GM10847 (cell line): Measurements from ENCODE around the gene DNAAF3.

ENCODE experiments used
- POLR2A ChIP-seq: IDR thresholded peaks from 2 replicates; pipeline ENCODE4 v1.6.1; 2011; ENCODE audit not compliant: insufficient read length; ENCODE audit errors: extremely low read depth

Gene DNAAF3

GRCh38 chr19:55166530-55167268 lies at the start of gene DNAAF3:
Gene DNAAF3 (minus strand): TSS chr19:55166613. CDS start chr19:55166413, 200 bp downstream.
- TF ChIP-seq POLR2A = no peak

GRCh38 chr19:55213547-55213946 lies 47.1 kb upstream of the DNAAF3 start:
- TF ChIP-seq POLR2A = no peak

GRCh38 chr19:55212447-55212846 lies 46.0 kb upstream of the DNAAF3 start:
- TF ChIP-seq POLR2A = no peak

DNA sequence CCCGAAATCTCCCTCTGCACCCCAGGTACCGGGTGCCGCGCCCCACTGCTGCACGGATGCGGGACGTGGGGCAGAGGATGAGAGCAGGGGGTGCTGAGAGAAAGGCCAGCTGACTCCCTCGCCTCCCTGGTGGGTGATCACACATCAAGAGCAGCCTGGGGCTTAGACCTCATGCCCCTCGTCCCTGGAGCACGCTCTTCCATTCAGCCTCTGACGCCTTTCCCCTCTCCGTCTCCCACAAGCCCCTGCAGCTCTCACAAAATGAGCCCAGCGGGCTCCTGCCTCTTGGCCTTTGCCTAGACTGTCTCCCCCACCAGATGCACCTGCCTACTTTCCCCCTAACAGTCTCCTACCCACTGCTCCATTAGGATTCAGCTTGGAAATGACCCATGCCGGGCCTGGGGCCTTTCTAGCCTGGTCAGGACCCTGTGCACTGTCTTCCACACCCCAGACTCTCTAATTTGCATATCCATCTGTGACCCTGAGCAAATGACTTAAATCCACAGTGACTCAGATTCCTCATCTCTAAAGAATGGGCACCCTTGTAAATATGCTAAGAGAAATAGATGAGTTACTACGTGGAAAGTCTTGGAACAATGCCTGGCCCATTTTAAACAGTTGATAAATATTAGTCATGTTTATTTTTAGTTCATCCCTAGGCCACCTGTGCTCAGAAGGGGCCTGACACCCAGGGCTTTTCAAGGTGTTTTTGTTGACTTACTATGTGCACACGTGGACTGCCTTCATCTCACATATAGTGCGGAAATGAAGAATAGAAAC lies 43.5 kb upstream of the DNAAF3 start:
- no peak for TF ChIP-seq POLR2A

DNA sequence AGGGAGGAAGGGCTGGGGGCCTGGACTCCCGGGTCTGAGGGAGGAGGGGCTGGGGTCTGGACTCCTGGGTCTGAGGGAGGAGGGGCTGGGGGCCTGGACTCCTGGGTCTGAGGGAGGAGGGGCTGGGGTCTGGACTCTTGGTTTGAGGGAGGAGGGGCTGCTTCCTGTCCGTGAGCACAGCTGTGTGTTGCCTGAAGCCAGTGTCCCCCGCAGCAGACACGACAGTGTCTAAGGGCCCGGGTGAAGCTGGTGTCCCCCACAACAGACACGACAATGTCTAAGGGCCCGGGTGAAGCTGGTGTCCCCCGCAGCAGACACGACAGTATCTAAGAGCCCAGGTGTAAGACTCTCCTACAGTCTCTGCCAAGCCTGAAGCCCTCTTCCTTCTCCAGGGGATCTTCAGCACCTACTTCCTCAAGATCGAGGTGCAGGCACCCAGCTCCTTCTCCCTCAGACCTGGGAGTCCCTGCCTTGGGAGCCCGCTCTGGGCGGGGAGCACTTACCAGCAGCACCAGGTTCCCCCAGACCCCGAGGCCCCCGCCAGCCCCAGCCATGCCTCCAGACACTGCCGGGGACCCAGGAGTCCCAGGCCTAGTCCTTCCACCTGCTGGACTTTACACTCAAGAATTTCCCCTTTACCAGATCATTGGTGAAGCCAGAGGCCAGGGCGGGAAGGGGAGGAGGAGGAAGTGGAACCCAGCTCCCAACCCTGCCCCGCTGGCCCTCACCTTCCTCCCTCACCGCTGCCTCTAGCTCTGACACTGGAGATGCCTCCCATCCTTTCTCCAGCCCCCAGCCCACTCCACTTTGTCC lies 42.7 kb upstream of the DNAAF3 start, which contains the start of gene PTPRH:
TSS of gene PTPRH (minus strand) at position 622 of the 813 bp plus-strand sequence. CDS start at position 554, 68 bp downstream.
- TF ChIP-seq POLR2A = no peak

- no peak for TF ChIP-seq POLR2A
These were observed 40.5 kb upstream of the DNAAF3 start for GRCh38 chr19:55206664-55207500.

- TF ChIP-seq POLR2A = no peak
These were observed 33.3 kb upstream of the DNAAF3 start for GRCh38 chr19:55199620-55200204.

GRCh38 chr19:55198651-55199050 lies 32.2 kb upstream of the DNAAF3 start:
- TF ChIP-seq POLR2A = no peak

DNA sequence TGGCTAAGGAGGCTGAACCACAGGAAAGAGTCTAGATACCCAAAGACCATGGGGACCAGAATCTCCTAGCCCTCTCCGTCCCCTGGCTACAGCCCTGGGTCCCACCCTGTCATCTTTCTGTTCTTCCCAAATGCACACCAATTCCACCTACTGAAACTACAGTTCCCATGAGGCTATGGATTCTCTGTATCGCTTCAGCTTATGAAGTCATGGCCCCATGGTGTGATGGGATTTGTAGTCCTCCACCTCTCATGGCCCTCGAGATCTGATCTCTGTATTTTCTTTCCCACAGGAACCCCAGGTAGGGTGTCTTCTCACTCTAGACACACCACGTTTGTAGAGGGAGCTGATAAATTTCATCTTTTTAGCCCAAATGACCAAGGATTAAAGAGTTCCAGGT lies 31.1 kb upstream of the DNAAF3 start:
- no peak for TF ChIP-seq POLR2A

DNA sequence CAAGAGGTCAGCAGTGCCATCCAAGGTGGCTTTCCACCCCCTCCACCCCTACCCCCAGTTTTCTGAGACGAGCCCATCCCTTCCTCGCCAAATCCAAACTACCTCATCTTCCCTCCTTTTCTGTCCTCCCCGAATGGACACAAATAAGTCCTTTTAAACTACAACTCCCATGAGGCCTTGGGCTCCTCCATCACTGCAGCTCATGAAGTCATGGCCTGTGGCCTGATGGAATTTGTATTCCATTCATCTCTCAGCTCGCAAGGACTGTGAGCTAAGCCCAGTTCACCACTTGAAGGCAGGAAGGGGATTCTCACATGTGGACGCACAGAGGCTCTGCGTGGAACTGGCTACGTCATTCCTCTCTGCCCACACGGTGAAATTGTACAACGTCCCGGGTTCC lies 30.4 kb upstream of the DNAAF3 start:
- no peak for TF ChIP-seq POLR2A

DNA sequence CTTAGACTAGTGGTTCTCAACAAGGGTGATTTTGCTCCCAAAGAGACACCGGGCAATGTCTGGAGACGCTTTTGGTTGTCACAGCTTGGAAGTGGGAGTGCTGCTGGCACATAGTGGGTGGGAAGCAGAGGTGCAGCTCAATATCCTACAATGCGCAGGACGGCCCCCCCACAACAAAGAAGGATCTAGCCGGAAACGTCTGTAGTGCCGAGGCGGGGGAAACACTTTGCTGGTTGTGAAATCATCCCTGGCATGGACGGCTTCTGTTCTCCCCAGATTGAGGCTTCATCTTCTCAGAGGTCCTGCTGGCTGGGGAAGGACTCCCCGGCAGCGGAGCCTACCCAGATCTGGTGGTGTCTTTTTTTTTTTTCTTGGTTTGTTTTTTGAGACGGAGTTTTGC lies 27.1 kb upstream of the DNAAF3 start:
- TF ChIP-seq POLR2A = no peak

DNA sequence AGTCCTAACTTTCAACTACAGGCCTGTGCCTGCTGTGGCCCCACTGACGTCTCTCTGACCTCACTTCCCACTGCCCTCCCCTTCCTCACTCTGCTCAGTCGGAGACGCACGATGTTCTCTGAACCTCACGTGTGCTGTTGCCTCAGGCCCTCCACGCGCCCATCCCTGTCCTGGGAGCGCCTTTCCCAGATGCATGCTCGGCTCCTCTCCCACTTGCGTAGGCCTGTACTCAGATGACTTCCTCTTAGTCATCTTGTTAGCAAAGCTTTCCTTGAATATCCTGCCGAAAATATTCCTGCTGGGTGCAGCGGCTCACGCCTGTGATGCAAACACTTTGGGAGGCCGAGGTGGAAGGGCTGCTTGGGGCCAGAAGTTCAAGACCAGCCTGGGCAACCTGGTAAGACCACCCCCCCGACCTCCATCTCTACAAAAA lies 23.0 kb upstream of the DNAAF3 start:
- no peak for TF ChIP-seq POLR2A

GRCh38 chr19:55188625-55189024 lies 22.2 kb upstream of the DNAAF3 start:
- TF ChIP-seq POLR2A = no peak

DNA sequence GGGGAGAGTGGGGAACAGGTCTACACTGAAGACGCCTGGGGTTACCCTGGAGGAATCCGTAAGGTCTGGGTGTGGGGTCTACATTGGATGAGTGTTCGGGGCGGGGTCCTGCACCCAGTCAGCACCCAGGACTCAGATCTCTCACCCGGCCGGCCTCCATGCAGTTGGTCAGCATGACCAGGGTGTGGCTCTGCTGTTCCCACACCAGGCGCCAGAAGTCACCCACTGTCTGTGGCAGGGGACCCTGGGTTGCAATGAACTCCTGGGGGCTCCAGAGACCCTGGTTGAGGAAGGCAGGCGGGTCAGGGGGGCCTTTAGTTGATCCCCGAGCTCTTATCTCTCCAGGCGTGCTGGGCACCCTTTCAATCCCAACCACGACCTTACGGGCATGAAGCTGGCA lies 19.7 kb upstream of the DNAAF3 start:
- TF ChIP-seq POLR2A = no peak
